Glutamatergic neuron (in vitro differentiated cells): ENCODE data around the gene BMP8A. TPM values are rescaled to one million over a fixed set of nuclear protein-coding genes. Genes with fewer than 3 reads are reported as not detected.
"Not testable (repeated sequence)": the region's sequence is repeated elsewhere in the genome, so short reads cannot be mapped to it uniquely, and the experiment has no call there.

Experiments
- DNase-seq: peaks from one replicate; pipeline ENCODE4 v3.0.0; 2022
- H3K27ac Mint-ChIP-seq: one replicate; pipeline ENCODE4 v1.8.0; 2020; ENCODE audit warnings: mild to moderate bottlenecking, mixed read lengths, inconsistent platforms; ENCODE audit not compliant: unreplicated experiment
- H3K27me3 Mint-ChIP-seq: one replicate; pipeline ENCODE4 v1.8.0; 2020; ENCODE audit warnings: mild to moderate bottlenecking, moderate library complexity, mixed read lengths, inconsistent platforms; ENCODE audit not compliant: unreplicated experiment
- H3K36me3 Mint-ChIP-seq: one replicate; pipeline ENCODE4 v1.8.0; 2020; ENCODE audit warnings: mild to moderate bottlenecking, mixed read lengths, inconsistent platforms; ENCODE audit not compliant: unreplicated experiment
- H3K4me1 Mint-ChIP-seq: one replicate; pipeline ENCODE4 v1.8.0; 2020; ENCODE audit warnings: mild to moderate bottlenecking, low read depth, mixed read lengths, inconsistent platforms; ENCODE audit not compliant: unreplicated experiment
- H3K4me3 Mint-ChIP-seq: one replicate; pipeline ENCODE4 v1.8.0; 2020; ENCODE audit warnings: mild to moderate bottlenecking, mixed read lengths, inconsistent platforms; ENCODE audit not compliant: unreplicated experiment
- H3K9me3 Mint-ChIP-seq: one replicate; pipeline ENCODE4 v1.8.0; 2020; ENCODE audit warnings: mild to moderate bottlenecking, moderate library complexity, mixed read lengths, inconsistent platforms; ENCODE audit not compliant: unreplicated experiment
- total RNA-seq: library from RNA; stranded (reverse); fragmentation: NEBNext Ultra II Directional; extraction: Animal tissue kit (Norgen Biotek cat#: 25700); gene quantifications from one replicate; pipeline ENCODE4 v1.2.1, GENCODE V29; 2021; ENCODE audit not compliant: unreplicated experiment
- TF ChIP-seq, protein P1 (sequence below): fragments of 200-600 bp; sonication (generic); IDR thresholded peaks from one replicate; pipeline ENCODE4 v1.5.0; 2021; ENCODE audit not compliant: partially characterized antibody, unreplicated experiment

The BMP8A gene
- total RNA-seq, 1 donor from 2014 or later = 0.37 TPM

DNA sequence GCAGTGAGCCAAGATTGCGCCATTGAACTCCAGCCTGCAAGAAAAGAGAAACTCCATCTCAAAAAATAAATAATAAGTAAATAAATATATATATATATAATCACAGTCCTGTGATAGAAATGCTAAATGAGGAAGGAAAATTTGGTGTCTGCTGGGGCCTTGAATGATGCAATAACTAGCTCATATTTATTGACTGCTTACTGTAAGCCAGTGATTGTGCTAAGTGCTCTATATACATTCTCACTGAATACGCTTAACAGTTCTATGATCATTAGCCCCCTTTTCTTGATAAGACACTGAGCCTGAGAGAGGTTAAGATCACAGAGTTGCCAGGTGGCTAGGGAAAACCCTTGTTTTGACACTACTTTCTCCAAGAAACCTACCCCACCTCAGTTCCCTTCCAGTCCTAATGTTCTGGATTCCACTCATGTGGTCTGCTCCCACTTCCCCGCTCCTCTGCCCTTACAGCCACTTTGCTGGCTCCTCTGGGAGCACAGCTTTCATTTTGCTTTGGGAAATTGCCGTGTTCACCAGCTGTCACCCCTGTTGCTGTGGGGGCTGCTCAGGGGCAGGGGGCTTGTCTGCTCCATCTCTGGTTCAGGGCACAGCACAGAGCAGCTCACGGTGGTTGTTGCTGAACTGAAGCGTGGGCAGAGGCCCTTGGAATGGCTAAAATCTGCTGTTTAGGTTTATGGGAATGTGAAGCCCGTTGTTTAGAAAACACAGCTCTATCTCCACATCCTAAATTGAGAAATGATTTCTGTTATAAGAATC, 2.5 kb upstream of the BMP8A start:
- peak; percentile 63 for DNase-seq
- peak overlapping the region; percentile 35 for H3K4me3 Mint-ChIP-seq
- TF ChIP-seq, protein P1, sequence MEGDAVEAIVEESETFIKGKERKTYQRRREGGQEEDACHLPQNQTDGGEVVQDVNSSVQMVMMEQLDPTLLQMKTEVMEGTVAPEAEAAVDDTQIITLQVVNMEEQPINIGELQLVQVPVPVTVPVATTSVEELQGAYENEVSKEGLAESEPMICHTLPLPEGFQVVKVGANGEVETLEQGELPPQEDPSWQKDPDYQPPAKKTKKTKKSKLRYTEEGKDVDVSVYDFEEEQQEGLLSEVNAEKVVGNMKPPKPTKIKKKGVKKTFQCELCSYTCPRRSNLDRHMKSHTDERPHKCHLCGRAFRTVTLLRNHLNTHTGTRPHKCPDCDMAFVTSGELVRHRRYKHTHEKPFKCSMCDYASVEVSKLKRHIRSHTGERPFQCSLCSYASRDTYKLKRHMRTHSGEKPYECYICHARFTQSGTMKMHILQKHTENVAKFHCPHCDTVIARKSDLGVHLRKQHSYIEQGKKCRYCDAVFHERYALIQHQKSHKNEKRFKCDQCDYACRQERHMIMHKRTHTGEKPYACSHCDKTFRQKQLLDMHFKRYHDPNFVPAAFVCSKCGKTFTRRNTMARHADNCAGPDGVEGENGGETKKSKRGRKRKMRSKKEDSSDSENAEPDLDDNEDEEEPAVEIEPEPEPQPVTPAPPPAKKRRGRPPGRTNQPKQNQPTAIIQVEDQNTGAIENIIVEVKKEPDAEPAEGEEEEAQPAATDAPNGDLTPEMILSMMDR = no peak
- peaks cover 4% of the 10 kb centered on the region for H3K9me3 Mint-ChIP-seq
- H3K4me1 Mint-ChIP-seq = peaks cover 16% of the 10 kb centered on the region
- H3K36me3 Mint-ChIP-seq = no peaks in the 10 kb centered on the region
- H3K27ac Mint-ChIP-seq = peak overlapping the region; percentile 87
- H3K27me3 Mint-ChIP-seq = peaks cover 22% of the 10 kb centered on the region

GRCh38 chr1:39489567-39490239, 1.7 kb upstream of the BMP8A start:
- Mint-ChIP-seq H3K4me1 (peaks cover 16% of the 10 kb centered on the region), H3K27ac (peak overlapping the region; percentile 87), H3K4me3 (peak overlapping the region; percentile 35), H3K27me3 (peaks cover 25% of the 10 kb centered on the region), H3K9me3 (peaks cover 4% of the 10 kb centered on the region), H3K36me3 (no peaks in the 10 kb centered on the region)
- DNase-seq = no peak
- TF ChIP-seq, protein P1 = no peak

DNA sequence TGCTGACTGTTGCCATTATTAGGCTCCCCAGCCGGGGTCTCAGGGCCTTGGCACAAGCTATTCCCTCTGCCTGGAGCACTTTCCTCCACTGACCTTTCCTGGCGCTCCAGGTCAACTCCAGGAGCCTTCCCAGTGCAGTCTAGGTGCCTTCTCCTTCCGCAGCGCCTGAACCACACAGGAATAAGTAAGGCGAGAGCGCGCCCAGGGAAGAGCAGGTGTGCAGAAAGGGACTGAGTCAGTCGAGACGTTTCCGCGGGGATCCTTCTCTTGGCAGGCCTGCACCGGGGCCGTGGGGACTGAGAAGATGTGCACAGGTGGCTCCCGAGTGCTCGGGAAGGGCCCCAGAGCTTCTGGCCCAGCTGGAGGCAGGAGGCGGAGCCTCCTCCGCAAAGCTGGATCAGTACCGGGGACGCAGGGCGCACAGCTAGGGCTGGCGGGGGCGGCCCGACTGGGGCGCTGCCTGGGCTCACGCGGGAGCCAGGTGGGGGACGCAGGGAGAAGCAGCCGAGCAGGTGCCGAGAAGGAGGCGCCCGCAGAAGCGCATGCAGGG, 765 bp upstream of the BMP8A start:
- peak; percentile 42 for DNase-seq
- Mint-ChIP-seq H3K27ac (no peak overlapping the region), H3K4me3 (peak overlapping the region; percentile 50), H3K27me3 (peaks cover 25% of the 10 kb centered on the region), H3K36me3 (no peaks in the 10 kb centered on the region), H3K4me1 (peaks cover 16% of the 10 kb centered on the region), H3K9me3 (peaks cover 4% of the 10 kb centered on the region)
- TF ChIP-seq, protein P1 = no peak

DNA sequence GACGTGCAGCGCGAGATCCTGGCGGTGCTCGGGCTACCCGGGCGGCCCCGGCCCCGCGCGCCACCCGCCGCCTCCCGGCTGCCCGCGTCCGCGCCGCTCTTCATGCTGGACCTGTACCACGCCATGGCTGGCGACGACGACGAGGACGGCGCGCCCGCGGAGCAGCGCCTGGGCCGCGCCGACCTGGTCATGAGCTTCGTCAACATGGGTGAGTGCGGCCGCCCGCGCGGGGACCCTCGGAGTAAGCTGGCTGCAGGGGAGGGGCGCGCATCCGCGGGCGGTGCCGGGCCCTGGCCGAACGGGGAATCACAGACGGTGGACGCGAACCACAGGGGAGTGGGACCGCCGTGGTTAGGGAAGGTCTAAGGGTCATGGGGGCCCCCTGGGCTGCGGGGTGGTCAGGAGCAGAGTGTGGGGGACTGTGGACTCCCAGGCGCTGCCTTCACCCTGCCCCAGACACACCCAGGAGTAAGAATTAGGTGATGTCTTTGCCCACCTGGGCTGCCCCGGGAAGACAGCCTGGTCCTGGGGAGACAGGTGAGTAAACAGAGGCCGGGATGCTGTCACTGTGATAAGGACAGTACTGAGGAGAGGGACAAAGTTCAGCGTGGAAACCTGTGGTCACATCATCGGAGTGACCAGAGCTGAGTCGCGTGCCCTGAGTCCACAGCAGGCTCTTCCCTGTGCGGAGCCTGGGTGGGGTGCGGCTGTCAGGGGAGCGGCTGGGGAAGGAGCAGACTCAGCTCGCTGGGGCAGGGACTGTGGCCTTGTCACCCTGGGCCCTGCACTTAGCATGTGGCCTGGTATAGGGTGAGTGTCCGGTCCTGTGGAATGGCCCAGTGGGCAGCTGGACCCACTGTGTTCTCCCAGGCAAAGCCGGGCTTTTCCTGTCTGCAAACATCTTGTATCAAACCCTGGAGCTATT, 944 bp downstream of the BMP8A start:
- not testable (repeated sequence) for H3K36me3 Mint-ChIP-seq, H3K9me3 Mint-ChIP-seq, DNase-seq, H3K27ac Mint-ChIP-seq
- peaks cover 16% of the 10 kb centered on the region for H3K4me1 Mint-ChIP-seq
- H3K4me3 Mint-ChIP-seq = peak overlapping the region; percentile 64
- H3K27me3 Mint-ChIP-seq = peaks cover 29% of the 10 kb centered on the region

DNA sequence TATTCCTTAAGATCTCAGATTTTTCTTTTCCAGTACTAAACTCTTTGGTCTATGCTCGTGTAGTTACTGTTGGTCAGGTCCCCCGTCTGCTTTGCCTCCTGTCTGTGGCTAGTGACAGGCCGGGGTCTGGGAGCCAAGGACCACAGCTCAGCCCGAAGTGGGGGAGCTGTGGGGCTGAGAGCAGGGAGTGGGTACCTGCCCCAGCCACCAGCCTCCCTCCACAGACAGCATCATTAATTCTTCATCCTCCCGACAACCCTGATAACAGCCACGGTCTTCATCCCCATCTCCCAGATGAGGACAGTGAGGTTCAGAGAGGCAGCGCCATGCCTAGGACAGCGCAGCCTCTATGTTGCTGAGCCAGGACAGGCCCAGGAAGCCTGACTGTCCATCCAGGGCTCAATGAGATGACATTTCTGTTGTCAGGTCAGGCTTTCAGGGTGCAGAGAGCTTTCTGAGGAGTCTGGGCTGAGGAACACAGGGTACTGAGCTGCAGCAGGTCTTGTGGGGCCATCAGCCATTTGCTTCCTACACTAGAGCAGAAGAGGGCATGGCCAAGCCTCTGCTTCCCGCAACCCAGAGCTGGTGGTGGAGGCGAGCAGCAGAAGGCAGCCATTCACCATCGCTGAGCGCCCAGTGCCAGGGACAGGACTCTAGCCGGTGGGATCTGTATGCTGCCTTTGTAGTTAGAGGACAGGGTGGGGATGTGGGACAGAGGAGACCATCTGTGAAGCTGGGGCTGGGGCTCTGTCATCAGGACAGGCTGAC, 1.8 kb downstream of the BMP8A start:
- peaks cover 16% of the 10 kb centered on the region for H3K4me1 Mint-ChIP-seq
- not testable (repeated sequence) for H3K36me3 Mint-ChIP-seq, H3K27ac Mint-ChIP-seq, DNase-seq, H3K9me3 Mint-ChIP-seq
- peaks cover 29% of the 10 kb centered on the region for H3K27me3 Mint-ChIP-seq
- peak overlapping the region; percentile 32 for H3K4me3 Mint-ChIP-seq
